HCT116 (cell line): ENCODE data around the gene NDUFB3.
"Not testable (repeated sequence)": the region's sequence is repeated elsewhere in the genome, so short reads cannot be mapped to it uniquely, and the experiment has no call there.

ENCODE experiments used
- EGR1 ChIP-seq: IDR thresholded peaks from 2 replicates; pipeline ENCODE4 v1.6.1; 2012; ENCODE audit warnings: low read depth
- EZH2 ChIP-seq: fragments of 200-600 bp; sonication (generic); IDR thresholded peaks from 2 replicates; pipeline ENCODE4 v1.6.1; 2017; ENCODE audit warnings: antibody characterized with exemption, mixed run types
- POLR2A ChIP-seq: IDR thresholded peaks from 2 replicates; pipeline ENCODE4 v1.7.0; 2011; ENCODE audit warnings: borderline replicate concordance; ENCODE audit not compliant: insufficient read depth, insufficient read length; ENCODE audit errors: extremely low read depth
- POLR2AphosphoS5 ChIP-seq: IDR thresholded peaks from 2 replicates; pipeline ENCODE4 v1.6.1; 2011; ENCODE audit warnings: mild to moderate bottlenecking, low read depth, low read length, moderate library complexity
- REST ChIP-seq: IDR thresholded peaks from 2 replicates; pipeline ENCODE4 v1.6.1; 2012; ENCODE audit warnings: low read depth
- SP1 ChIP-seq: IDR thresholded peaks from 2 replicates; pipeline ENCODE4 v1.6.1; 2012; ENCODE audit warnings: low read depth
- TCF7L2 ChIP-seq: IDR thresholded peaks from 2 replicates; pipeline ENCODE4 v1.7.0; 2011; ENCODE audit warnings: borderline replicate concordance, inconsistent platforms; ENCODE audit not compliant: insufficient read depth, insufficient read length; ENCODE audit errors: extremely low read depth
- TF ChIP-seq, protein P1 (sequence below), 3 experiments: fragments of 200-600 bp in 1 of 3; sonication (generic) in 1 of 3; IDR thresholded peaks in 2 of 3; conservative IDR thresholded peaks in 1 of 3; 2 replicates each; pipeline ENCODE4 v1.5.1; 2012 to 2017; ENCODE audit warnings: low read depth in 2 of 3, low read length in 2 of 3, antibody characterized with exemption in 1 of 3, borderline replicate concordance in 1 of 3, control low read depth in 1 of 3, mild to moderate bottlenecking in 1 of 3, mixed read lengths in 1 of 3, mixed run types in 1 of 3, moderate library complexity in 1 of 3; ENCODE audit not compliant: insufficient read depth in 1 of 3

GRCh38 chr2:201034355-201034754 is 37.4 kb upstream of the NDUFB3 start:
- TF ChIP-seq EGR1, POLR2AphosphoS5, EZH2, TCF7L2, REST, POLR2A, SP1: not testable (repeated sequence)
- TF ChIP-seq, protein P1, sequence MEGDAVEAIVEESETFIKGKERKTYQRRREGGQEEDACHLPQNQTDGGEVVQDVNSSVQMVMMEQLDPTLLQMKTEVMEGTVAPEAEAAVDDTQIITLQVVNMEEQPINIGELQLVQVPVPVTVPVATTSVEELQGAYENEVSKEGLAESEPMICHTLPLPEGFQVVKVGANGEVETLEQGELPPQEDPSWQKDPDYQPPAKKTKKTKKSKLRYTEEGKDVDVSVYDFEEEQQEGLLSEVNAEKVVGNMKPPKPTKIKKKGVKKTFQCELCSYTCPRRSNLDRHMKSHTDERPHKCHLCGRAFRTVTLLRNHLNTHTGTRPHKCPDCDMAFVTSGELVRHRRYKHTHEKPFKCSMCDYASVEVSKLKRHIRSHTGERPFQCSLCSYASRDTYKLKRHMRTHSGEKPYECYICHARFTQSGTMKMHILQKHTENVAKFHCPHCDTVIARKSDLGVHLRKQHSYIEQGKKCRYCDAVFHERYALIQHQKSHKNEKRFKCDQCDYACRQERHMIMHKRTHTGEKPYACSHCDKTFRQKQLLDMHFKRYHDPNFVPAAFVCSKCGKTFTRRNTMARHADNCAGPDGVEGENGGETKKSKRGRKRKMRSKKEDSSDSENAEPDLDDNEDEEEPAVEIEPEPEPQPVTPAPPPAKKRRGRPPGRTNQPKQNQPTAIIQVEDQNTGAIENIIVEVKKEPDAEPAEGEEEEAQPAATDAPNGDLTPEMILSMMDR (IDR thresholded peaks at IDR 0.05 in 2 of 3, conservative IDR thresholded peaks at IDR 0.05 in 1 of 3; ENCODE audit: borderline replicate concordance in 1 of 3, insufficient read depth in 1 of 3, low read depth in 2 of 3, low read length in 2 of 3) = not testable (repeated sequence)
